GM18870 (cell line): ENCODE data around the gene SLC25A52.
A peak's percentile ranks its signal among the peaks of the same experiment; 100 is the strongest.
"Not testable (repeated sequence)": the region's sequence is repeated elsewhere in the genome, so short reads cannot be mapped to it uniquely, and the experiment has no call there.

Experiments
- ATAC-seq: cut with Tn5 transposase; IDR thresholded peaks from one replicate; pipeline ENCODE4 v1.9.1; 2021; ENCODE audit warnings: moderate library complexity; ENCODE audit not compliant: unreplicated experiment

The SLC25A52 gene

GRCh38 chr18:31760695-31761094 is at the start of gene SLC25A52:
TSS of gene SLC25A52 (minus strand) at chr18:31760880. CDS start at chr18:31760661, 219 bp downstream.
- ATAC-seq = no peak

GRCh38 chr18:31809049-31809448 is 48.4 kb upstream of the SLC25A52 start:
- ATAC-seq = not testable (repeated sequence)

- no peak for ATAC-seq
Measured at GRCh38 chr18:31801078-31801477, 40.4 kb upstream of the SLC25A52 start.

GRCh38 chr18:31799257-31799656 is 38.6 kb upstream of the SLC25A52 start:
- ATAC-seq = not testable (repeated sequence)

GRCh38 chr18:31798399-31798798 is 37.7 kb upstream of the SLC25A52 start:
- ATAC-seq = no peak

- ATAC-seq = no peak
Measured at GRCh38 chr18:31795747-31796146, 35.1 kb upstream of the SLC25A52 start.

GRCh38 chr18:31793531-31793930 is 32.9 kb upstream of the SLC25A52 start:
- no peak for ATAC-seq

- ATAC-seq = no peak
Measured at GRCh38 chr18:31792580-31792911, 31.9 kb upstream of the SLC25A52 start.

GRCh38 chr18:31791817-31792579 is 31.3 kb upstream of the SLC25A52 start:
- peak; percentile 98 for ATAC-seq

- no peak for ATAC-seq
Measured at GRCh38 chr18:31789409-31789808, 28.7 kb upstream of the SLC25A52 start.

GRCh38 chr18:31783059-31783458 is 22.4 kb upstream of the SLC25A52 start:
- no peak for ATAC-seq

GRCh38 chr18:31778391-31778950 is 17.8 kb upstream of the SLC25A52 start:
- no peak for ATAC-seq

- no peak for ATAC-seq
Measured at GRCh38 chr18:31776093-31776492, 15.4 kb upstream of the SLC25A52 start.

- ATAC-seq = no peak
Measured at GRCh38 chr18:31774962-31775361, 14.3 kb upstream of the SLC25A52 start.

GRCh38 chr18:31774477-31774785 is 13.8 kb upstream of the SLC25A52 start:
- no peak for ATAC-seq

- ATAC-seq = no peak
Measured at GRCh38 chr18:31773774-31774476, 13.2 kb upstream of the SLC25A52 start.

- ATAC-seq = no peak
Measured at GRCh38 chr18:31772699-31773098, 12.0 kb upstream of the SLC25A52 start.

GRCh38 chr18:31750273-31750672 is 10.4 kb downstream of the SLC25A52 start:
- no peak for ATAC-seq

GRCh38 chr18:31746396-31746795 is 14.3 kb downstream of the SLC25A52 start:
- no peak for ATAC-seq

GRCh38 chr18:31744321-31745067 is 16.2 kb downstream of the SLC25A52 start:
- no peak for ATAC-seq

- not testable (repeated sequence) for ATAC-seq
Measured at GRCh38 chr18:31743600-31743999, 17.1 kb downstream of the SLC25A52 start.
